Daoy (cell line): Measurements from ENCODE around the gene CELF5. TPM values are rescaled to one million over a fixed set of nuclear protein-coding genes. Genes with fewer than 3 reads are reported as not detected.

ENCODE experiments used
- DNase-seq: peaks from one replicate; pipeline ENCODE4 v3.0.0-alpha.2; 2015; ENCODE audit warnings: low read depth
- total RNA-seq: library from RNA; depleted of rRNA; stranded (reverse); fragments of >200 nt; shearing (Covaris generic); gene quantifications from 2 replicates; pipeline ENCODE4 v1.2.3, GENCODE V29; 2014; rRNA removed

The CELF5 gene
- 0.06 TPM in 1 of 2 replicates, not detected in the other for total RNA-seq

DNA sequence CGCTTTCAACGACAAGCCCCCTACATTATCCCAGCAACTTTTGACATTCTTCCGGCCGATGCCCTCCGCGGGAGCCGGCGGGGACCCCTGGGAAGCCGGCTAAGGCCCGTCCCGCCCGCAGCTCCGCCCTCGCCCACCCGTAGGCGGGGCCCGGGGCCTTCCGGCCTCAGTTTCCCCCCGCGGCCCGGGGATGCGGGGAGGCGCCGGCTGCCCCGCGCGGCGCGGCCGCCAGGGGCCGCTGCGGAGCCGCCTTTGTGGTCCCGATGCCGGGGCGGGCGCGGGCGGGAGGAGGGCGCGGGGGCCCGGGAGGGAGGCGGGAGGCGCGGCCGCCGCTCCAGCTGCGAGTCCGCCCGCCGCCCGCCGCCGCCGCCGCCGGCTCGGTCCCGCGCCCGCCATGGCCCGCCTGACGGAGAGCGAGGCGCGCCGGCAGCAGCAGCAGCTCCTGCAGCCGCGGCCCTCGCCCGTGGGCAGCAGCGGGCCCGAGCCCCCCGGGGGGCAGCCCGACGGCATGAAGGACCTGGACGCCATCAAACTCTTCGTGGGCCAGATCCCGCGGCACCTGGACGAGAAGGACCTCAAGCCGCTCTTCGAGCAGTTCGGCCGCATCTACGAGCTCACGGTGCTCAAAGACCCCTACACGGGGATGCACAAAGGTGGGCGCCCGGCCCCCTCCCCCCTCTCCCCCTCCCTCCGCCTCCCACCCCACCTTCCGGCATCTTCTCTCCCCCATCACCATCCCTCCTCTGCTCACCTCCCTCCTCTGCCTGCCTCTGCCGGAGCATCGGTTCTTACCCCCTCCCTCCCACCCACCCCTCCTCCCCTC lies at the start of gene CELF5:
TSS of gene CELF5 (plus strand) at position 316 of the 823 bp plus-strand sequence. CDS start at position 395, 79 bp downstream.
- peak; percentile 76 for DNase-seq

DNA sequence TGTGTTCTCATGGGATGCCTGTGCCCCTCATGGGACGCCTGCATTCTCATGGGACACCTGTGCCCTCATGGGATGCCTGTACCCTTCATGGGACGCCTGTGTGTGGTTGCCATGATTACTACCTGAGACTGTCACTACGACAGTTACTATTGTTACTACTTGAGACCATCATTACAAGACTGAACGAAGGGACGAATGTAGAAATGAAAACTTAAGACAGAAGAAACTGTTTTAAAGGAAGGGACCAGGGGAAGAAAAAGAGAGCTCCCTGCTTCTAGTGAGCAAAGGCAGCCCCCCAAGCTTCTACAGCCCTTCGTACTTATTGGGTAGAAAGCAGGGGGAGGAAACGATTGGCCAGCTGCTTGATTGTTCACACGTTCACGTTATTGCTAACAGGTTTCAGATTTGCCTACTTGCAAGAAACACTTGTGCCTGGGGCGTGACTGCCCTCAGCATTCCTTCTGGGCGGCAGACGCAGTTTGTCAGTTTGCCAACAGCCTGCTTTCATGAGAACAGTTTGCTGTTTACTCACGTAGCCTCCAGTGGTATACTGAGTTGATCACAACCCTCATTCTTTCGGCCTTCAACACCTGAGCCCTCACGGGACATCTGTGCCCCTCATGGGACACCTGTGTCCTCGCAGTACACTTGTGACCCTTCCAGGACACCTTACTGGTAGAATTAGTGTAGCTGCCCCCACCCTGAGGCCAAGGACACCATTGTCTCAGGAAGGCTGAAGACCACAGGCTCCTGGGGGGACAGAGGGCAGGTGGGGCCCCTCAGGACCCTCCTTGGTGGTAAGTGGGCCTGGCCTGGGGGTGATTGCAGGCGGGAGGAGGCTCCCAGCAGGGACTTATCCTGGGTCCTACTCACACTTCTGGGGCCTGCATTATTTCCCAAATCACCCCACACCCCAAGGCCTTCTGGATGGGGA lies 48.4 kb upstream of the CELF5 start:
- peak; percentile 74 for DNase-seq

GRCh38 chr19:3176715-3177501 lies 47.6 kb upstream of the CELF5 start:
- DNase-seq = peak; percentile 92

DNA sequence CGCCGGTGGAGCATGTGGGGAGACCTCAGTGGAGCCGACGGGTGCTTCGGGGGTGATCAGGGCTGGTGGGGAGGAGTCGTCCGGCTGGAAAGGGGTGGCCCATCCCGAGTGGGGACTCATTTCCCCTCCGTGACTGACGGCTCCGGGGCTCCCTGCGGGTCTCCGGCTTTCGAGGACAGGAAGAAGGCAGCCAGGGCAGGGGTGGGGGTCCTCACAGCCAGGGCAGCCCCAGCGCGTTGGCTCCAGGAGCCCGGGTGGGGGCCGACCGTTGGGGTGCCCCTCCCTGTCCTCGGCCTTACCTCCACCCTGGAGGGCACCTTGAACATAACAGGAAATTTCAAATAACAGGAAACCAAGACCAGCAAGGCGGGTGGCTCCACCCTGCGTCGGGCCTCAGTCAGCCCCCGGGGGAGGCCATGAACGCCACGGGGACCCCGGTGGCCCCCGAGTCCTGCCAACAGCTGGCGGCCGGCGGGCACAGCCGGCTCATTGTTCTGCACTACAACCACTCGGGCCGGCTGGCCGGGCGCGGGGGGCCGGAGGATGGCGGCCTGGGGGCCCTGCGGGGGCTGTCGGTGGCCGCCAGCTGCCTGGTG lies 46.0 kb upstream of the CELF5 start, which contains the start of gene S1PR4:
TSS of gene S1PR4 (plus strand) at position 393 of the 596 bp plus-strand sequence. CDS start at position 417, 24 bp downstream.
- DNase-seq = no peak

- no peak for DNase-seq
Observed at GRCh38 chr19:3178973-3179738, 45.3 kb upstream of the CELF5 start.

GRCh38 chr19:3179739-3180293 lies 44.6 kb upstream of the CELF5 start:
- no peak for DNase-seq

DNA sequence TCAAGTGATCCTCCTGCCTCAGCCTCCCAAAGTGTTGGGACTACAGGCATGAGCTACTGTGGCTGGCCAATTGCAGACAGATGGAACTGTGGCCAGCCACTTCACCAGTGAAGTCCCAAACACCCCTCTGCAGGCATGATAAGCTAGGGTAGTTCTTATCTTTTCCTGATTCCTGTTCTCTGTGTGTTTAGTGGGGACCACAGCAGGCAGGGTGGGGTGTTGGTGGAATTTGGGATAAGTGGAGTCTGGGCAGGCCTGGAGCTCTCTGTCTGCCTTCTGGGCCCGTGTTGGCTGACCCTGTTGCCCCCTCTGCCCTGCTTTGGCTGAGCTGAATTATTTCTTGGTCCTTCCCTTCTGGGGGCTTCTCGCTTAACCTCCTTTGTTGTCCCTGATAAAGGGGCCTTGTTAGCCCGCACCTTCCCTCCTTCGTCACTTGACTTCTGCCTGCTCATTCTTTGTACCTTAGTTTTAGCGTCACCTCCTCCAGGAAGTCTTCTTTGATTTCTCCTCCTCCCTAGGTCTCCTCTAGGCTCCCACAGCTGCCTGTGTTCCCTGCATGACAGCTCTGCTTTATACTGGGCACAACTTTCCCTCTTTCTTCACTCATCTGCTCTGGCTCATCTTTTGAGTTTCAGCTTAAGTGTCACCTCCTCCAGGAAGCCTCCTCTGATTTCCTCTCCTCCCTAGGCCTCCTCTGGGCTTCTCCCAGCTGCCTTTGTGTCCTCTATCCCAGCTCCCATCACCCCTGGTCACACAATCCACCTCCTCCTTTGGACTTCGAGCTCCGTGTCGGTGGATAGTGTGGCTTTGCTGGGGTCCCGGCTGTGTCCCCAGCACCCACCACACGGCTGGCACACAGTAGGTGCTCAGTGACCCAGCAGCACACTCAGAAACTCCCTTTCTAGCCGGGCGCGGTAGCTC lies 40.5 kb upstream of the CELF5 start:
- no peak for DNase-seq

DNA sequence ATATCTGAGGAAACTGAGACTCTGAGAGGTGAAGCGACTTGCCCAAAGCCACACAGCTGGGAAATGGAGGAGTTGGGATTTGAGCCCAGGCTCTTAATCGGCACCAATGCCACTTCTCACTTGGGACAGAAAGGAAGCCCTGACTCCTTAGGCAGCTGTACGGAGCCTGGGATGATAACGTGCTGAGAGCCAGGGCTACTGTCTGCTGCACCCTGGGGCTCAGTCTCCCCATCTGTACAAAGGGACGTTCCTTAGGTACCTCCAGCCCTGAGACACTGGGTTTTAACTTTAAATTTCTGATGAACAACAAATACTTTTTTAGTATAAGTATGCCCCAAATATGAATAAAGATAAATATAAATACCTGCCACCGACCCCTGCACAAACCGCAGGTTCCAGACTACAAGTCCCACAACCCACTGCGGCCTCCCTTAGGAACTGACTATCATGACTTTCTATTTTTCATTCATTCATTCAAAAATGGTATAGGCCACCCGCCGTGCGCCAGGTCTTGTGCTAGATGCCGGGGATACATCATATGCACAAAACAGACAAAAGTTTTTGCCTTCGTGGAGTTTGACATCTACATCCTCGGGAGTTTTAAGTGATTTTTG lies 39.5 kb upstream of the CELF5 start:
- no peak for DNase-seq

DNA sequence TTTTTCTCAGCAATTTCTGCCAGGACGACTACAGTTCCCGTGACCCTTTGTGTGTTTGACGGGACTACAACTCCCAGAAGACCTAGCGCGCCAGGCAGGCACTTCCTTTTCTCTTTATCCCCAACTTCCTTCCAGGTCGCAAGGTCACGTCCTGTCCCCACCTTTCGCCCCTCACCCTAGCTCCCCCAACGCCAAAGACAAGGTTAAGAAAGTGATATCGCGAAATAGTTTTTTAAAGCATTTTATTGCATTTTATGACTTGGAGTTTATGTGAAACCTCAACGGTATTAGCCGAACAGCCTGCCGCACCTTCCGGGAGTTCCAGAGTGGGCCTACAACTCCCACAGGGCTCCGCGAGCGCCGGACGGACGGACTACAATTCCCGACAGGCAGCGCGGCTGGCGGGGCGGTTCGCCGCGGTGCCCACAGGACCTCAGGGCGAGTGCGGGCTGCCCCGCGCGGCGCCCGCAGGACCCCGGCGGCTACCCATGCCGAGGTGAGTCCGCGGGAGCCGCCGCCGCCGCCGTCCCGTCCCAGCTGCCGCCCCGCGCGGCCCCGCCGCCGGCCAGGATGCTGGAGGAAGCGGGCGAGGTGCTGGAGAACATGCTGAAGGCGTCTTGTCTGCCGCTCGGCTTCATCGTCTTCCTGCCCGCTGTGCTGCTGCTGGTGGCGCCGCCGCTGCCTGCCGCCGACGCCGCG lies 38.9 kb upstream of the CELF5 start, which contains the start of gene NCLN:
TSS of gene NCLN (plus strand) at position 470 of the 699 bp plus-strand sequence. CDS start at position 571, 101 bp downstream.
- DNase-seq = peak; percentile 96

DNA sequence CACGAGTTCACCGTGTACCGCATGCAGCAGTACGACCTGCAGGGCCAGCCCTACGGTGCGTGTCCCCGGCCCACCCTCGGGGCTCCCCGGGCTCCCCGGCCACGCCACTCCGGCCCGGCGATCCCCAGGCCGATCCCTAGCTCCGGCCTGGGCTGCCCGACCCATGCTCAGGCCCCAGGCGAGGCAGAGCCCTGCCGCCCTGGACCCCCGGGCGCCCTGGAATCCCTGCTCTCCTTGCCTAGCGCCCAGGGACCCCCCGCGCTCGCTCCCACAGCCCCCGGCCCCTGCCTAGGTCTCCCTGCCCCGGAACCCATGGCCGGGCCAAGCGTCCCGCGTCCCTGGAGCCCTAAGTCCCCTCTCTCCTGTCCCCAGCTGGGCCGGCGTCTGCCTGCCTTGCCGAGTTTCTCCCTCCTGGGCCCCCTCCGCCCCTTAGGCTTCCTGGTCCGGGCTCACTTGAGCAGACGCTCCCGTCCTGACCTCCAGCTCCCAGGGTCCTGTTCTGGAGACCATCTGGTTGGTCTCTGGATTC lies 38.2 kb upstream of the CELF5 start:
- no peak for DNase-seq

- no peak for DNase-seq
Observed at GRCh38 chr19:3186891-3187661, 37.4 kb upstream of the CELF5 start.

DNA sequence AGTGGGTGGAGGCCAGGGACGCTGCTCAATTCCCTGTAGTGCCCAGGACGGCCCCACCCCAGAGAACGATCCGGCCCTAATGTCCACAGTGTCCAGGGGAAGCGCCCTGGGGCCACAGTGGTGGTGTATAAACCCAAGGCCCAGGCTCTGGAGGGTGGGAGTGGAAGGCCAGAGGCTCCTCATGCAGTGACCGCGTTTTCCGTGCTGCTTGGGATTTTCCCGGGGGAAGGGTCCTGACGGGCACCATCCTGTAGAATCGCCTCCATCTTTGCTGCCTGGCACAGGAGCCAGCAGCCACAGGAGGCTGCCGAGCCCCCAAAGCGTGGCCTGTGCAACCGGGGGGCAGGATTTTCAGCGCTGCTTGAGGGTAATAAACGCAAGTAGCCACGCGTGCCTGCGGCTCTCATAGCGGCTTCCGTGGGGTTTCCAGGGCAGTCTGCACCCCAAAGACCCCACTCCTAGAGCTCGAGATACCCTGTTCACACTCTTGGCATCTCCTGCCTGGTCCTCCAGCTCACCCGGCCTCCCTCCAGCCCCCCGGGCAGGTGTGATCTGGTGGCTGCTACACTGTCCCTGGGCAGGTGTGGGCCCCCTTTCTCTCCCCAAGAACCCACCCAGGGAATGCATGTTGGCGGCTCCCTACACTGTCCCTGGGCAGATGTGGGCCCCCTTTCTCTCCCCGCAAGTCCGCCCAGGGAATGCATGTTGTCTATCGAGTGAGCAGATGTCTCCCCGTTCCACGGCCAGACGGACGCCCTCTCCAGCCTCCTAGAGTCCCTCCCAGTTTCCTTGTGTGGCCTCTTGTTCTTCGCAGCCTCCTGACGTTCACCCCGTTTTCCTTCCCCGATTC lies 36.6 kb upstream of the CELF5 start:
- no peak for DNase-seq

- DNase-seq = no peak
Observed at GRCh38 chr19:3188627-3189596, 35.5 kb upstream of the CELF5 start.

DNA sequence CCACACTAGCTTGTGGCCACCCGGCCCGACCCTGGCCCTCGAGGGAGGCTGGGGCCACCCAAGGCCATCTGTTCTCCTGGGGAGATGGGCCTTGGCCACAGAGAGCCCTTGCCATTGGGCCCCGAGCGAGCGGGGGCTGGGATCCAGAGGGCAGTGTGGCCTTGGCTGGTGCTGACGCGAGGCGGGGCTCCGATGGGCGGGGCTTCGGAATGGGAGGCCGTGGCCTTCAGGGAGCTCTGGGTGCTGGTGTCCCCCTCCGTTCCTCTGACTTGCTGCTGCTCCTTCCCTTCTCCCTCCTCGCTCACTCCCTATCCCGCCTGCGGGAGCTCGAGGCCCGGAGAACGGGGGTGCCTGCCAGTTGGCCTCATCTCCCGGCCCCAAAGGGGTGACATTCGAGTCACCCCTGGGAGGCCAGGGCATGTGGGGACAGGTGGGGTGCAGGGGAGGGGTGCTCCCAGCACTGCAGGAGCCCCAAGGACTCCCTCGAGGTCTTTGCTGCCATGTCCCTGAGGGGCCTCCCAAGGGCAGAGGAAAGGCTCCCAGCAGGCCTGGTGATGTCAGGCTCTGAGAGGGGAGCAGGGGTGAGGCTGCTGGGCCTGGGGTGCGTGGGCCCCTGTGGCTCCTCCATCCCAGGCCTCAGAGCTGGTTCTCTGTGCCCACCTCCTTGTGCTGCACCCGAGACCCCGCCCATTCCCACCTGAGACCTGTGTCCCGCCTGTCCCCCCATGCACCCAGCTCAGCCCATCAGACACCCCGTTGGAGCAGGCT lies 34.6 kb upstream of the CELF5 start:
- DNase-seq = no peak
